Activated naive CD8-positive, alpha-beta T cell treated with anti-CD3 and anti-CD28 coated beads, Interleukin-2, amount 50 U/mL, for 16 hours (primary cell): ENCODE measurements around the gene ASIC1.

Source experiments
- DNase-seq: peaks from one replicate; pipeline ENCODE4 v3.0.0-alpha.2; 2020; ENCODE audit warnings: low read depth, low spot score

ASIC1 gene

GRCh38 chr12:50041062-50041860, 16.1 kb upstream of the ASIC1 start:
- DNase-seq, result no peak

GRCh38 chr12:50041962-50042361, 15.4 kb upstream of the ASIC1 start:
- no peak for DNase-seq

DNA sequence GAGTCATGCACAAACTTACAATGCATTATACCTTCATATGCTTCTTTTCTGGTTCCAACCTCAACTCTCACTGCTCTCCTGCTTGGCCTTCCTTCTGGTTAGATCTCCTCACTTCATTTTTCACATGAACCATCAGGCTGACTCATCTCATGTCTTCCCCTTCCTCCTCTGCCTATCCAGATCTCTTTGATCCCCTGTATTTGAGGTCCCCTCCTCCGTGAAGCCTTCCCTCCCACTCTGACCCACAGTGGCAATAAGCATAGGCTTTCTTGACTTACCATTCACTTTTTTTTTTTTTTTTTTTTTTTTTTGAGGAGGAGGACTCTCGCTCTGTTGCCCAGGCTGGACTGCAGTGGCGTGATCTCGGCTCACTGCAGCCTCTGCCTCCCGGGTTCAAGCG, 14.7 kb upstream of the ASIC1 start:
- DNase-seq, result no peak

GRCh38 chr12:50043308-50043707, 14.1 kb upstream of the ASIC1 start:
- no peak for DNase-seq

DNA sequence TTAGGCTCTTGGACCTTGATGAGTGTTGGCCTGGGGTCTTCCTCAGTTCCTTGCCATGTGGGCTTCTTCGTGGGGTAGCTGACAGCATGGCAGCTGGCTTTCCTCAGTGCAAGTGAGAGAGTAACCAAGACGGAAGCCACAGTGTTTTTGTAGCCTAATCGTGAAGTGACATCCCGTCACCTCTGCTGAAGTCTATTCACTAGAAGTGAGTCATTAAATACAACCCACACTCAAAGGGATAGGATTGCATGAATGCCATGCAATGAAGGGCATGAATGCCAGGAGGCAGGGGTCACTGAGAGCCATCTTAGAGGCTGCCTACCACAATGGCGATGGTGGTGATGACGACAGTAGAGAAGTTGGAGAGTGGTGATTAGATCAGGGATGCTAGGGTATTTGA, 13.5 kb upstream of the ASIC1 start:
- DNase-seq, result no peak

DNA sequence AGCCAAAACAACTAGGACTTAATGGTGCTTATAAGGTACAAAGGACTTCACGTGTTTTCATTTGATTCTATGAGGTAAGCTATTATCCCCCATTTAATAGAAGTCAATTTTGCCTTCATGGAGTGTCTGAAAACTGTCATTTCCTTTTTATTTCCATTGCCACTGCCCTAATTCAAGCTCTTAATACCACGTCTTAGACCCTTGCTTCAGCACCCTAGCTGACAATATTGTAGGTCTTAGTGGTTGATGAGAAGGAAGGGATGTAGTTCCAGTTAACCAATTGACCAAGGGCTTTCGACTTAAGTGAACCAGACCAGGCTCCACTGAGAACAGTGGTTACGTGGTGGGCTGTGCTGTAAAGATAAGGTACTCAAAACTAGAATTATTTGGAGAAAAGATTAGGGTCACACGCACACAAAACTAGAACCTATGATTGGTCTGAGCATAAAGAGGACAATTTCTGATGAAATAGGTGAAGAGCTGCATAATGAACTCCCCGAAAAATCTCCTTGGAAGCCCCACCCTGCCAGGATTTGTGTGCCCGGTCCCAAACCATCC, 9.6 kb upstream of the ASIC1 start:
- no peak for DNase-seq

GRCh38 chr12:50049254-50050118, 7.9 kb upstream of the ASIC1 start:
- DNase-seq, result no peak

- no peak for DNase-seq
Measured at GRCh38 chr12:50050119-50050385, 7.3 kb upstream of the ASIC1 start.

- DNase-seq, result no peak
Measured at GRCh38 chr12:50050410-50051098, 6.8 kb upstream of the ASIC1 start.

DNA sequence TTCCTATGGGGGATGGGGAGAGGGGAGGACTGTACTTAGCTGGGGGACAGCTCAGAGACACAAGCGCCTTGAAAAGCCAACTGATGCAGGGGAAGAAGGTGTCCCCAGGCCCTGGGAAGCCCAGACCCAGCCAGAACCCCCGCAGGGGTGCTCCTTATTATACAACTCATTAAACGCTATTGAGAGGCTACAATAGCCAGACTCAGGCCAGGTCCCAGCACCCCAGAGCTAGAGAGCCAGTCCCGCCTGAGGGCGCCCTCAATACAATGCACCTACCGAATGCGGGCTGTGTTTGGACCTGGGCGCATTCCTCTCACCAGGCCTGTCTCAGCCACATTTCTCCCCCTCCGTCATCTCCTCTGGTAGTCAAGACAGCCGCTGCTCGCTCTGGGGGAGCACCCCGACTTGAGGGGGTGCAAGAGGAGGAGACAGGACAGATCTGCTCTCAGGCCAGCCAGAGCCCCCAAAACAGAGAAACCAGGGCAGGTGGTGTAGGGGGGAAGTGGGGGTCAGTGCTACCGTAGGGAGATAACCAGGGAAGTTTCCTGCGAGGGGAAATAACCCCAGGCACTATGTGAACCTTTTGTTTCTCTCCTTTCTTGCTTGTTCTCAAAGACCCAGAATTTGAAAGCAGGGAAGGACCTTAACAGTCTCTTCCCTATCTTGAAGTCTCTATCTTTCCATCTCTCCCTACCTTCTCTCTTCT, 6.1 kb upstream of the ASIC1 start:
- DNase-seq, result no peak

- DNase-seq, result no peak
Measured at GRCh38 chr12:50052544-50052943, 4.9 kb upstream of the ASIC1 start.

DNA sequence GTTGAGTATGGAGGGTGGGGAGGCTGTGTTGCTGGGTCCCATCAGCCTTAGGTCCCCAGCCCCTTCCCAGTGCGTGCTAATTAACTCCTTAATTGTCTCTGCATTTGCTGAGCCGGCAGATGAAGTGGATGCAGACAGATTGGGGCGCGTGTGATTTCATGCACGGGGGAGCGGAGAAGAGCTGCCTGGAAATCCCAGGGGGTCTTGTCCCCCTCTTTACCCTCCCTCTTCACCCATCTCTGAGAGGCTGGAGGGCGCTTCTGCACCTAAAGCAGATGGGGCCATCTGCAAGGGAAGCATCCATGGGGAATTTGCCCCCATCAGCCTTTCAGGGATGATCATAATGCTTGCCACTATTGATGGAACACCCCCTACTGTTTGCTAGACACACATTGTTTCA, 4.4 kb upstream of the ASIC1 start:
- DNase-seq, result no peak

DNA sequence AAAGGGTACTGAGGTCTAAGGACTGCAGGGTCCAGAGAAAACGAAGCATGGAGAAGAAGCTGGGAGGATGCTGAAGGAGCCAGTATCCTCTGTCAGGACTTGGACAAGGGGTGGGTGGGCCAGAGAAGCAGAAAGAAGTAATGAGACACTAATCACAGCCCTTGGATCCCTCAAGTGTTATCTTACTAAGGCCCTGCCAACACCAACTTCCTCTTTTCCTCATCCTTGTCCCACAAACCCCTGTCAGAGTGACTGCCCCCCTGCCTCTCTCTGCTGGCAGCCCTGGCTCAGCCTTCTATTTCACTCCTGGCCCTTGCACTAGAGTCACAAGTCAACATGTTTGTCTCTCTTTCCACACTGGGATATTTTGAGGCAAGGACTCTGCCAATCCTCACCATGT, 3.8 kb upstream of the ASIC1 start:
- no peak for DNase-seq

DNA sequence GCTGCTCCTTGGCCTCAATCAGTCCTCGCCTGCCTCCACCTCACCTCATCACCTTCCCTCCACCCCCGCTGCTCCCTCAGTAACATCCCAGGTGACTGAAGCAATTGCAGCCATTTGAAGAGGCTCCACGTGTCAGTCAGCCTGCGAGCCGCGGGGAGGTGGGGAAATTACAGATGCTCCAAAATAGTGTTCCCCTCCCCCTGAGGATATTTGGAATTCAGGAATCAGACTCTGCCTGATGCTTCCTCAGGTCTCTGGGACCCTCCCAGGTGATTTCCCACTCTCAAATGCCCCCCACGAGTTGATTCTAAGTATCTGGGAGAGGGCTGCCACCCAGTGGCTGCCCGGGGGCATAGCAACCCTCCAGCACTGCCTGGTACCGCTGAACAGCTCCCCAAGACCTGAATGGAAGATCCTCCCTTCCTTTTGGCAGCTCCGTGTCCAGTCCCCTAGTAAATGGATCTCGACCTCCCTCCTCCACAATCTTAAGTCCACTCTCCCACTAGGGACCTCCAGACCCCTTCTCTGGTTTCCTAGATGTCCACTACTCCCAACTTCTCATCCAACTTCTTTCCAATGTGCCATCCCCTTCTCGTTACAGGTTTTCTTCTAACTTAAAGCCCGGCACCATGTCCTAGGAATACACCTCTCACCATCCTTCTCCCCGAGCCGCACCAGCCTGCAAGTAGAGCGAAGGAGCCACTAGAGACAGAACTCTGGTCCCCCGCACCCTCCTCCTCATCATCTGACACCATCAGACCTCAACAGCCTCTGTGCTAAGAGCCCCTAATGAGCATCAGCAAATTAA, 1.4 kb upstream of the ASIC1 start:
- DNase-seq, result no peak

- no peak for DNase-seq
Measured at GRCh38 chr12:50056639-50056976, 788 bp upstream of the ASIC1 start.

DNA sequence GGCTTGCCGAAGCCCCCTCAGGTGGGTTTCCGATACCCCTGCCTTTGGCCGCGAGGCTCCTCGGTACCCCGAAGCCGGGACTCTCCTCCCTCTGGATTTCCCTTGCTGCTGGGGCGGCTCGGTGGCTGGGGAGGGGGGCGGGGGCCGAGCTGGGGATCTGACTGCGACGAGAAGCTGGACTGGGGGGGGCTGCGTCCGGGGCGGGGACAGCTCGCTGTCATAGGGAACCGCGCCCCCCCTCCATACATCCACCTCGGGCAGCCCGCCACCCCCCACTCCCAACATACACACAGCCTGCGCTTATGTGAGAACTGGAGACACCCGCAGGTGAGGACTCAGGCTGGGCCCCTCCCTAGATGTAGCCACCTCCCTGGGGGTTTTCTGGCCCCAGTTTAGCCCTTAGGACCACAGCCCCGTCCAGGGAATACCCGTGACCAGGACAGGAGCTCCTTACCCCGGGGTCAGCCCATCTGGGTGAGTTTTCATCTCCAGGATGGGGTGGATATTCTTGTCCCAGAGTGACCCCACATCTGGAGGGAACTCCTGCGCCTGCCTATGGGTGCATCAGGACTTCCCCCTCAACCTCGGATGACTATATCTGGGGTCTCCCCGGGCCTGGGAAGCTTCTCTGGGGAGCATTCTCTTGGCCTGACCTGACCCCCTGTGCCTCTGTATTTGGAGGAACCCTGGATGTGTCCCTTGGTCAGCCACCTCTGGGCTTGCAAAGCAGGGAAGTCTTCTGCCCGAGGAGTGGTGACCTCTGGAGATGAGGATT, 687 bp downstream of the ASIC1 start:
- no peak for DNase-seq

DNA sequence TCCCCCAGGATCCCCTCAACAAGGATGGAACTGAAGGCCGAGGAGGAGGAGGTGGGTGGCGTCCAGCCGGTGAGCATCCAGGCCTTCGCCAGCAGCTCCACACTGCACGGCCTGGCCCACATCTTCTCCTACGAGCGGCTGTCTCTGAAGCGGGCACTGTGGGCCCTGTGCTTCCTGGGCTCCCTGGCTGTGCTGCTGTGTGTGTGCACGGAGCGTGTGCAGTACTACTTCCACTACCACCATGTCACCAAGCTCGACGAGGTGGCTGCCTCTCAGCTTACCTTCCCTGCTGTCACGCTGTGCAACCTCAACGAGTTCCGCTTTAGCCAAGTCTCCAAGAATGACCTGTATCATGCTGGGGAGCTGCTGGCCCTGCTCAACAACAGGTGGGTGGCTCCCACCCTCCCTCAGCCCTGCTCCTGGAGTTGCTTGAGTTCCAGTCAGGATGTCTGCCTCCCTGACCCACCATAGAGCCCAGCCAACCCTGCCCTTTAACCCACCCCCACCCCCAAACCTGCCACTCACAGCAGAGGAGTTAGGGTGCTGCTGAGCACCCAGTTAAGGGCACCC, 1.4 kb downstream of the ASIC1 start:
- no peak for DNase-seq

GRCh38 chr12:50059440-50060119, 2.2 kb downstream of the ASIC1 start:
- DNase-seq, result peak; percentile 51

- no peak for DNase-seq
Measured at GRCh38 chr12:50060120-50060468, 2.7 kb downstream of the ASIC1 start.
